HL-60 (cell line): Measurements from ENCODE around the gene CORIN.

Experiments used
- DNase-seq, 2 experiments: peaks; one replicate each; pipeline ENCODE4 v3.0.0-alpha.2; 2010 to 2020; ENCODE audit warnings: low read depth in 1 of 2, low spot score in 1 of 2
- H3K27ac ChIP-seq: fragments of 250-450 bp; sonication (Bioruptor Pico); replicated peaks from 2 replicates; pipeline ENCODE4 v1.5.1; 2020; ENCODE audit warnings: mild to moderate bottlenecking, moderate library complexity
- H3K27me3 ChIP-seq: fragments of 250-450 bp; sonication (Bioruptor Pico); 2 replicates; pipeline ENCODE4 v1.5.1; 2021; ENCODE audit warnings: mild to moderate bottlenecking, moderate library complexity; ENCODE audit not compliant: insufficient read depth, poor library complexity, severe bottlenecking
- H3K4me3 ChIP-seq: replicated peaks from 2 replicates; pipeline ENCODE4 v1.5.1; 2011; ENCODE audit warnings: mild to moderate bottlenecking, control low read depth, low read length; ENCODE audit not compliant: insufficient read depth
- GABPA ChIP-seq: IDR thresholded peaks from 2 replicates; pipeline ENCODE4 v1.6.1; 2012; ENCODE audit warnings: low read depth
- POLR2AphosphoS5 ChIP-seq: IDR thresholded peaks from 2 replicates; pipeline ENCODE4 v1.6.1; 2012; ENCODE audit warnings: low read depth
- SPI1 ChIP-seq: IDR thresholded peaks from 2 replicates; pipeline ENCODE4 v1.6.1; 2012; ENCODE audit warnings: low read depth, mild to moderate bottlenecking, borderline replicate concordance
- TF ChIP-seq, protein P1 (sequence below): IDR thresholded peaks from 2 replicates; pipeline ENCODE4 v1.6.1; 2012; ENCODE audit warnings: low read depth; ENCODE audit not compliant: insufficient replicate concordance
- TF ChIP-seq, protein P2 (sequence below): IDR thresholded peaks from one replicate; pipeline ENCODE4 v1.5.1; 2011; ENCODE audit warnings: low read length, control low read depth, inconsistent platforms; ENCODE audit not compliant: insufficient read depth

CORIN gene

DNA sequence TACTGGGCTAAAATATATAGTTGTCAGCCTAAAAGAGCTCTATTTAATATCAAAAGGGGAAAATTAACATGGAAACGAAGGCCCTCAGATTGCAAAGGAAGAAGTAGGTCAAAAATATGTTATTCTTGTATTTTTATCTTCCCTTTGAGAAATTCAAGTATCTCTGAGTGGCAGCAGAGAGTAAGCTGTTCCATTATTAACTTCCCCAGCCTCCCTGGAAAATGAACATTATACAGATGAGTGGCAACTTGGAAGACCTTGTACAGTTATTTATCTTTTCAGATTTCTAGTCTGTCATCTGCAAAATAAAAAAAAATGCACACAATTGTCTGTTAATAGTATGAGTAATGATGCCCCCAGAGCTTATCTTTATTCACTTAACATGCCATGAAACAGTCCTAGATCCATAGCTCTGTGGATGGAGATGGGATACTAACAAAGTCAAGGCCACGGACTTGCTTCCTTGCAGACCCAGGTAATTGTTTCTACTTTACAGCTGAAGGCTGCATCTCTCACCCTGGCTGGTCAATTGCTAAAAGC, 93.0 kb downstream of the CORIN start:
- H3K27me3 ChIP-seq: no peaks in the 10 kb centered on the region
- TF ChIP-seq, protein P1, sequence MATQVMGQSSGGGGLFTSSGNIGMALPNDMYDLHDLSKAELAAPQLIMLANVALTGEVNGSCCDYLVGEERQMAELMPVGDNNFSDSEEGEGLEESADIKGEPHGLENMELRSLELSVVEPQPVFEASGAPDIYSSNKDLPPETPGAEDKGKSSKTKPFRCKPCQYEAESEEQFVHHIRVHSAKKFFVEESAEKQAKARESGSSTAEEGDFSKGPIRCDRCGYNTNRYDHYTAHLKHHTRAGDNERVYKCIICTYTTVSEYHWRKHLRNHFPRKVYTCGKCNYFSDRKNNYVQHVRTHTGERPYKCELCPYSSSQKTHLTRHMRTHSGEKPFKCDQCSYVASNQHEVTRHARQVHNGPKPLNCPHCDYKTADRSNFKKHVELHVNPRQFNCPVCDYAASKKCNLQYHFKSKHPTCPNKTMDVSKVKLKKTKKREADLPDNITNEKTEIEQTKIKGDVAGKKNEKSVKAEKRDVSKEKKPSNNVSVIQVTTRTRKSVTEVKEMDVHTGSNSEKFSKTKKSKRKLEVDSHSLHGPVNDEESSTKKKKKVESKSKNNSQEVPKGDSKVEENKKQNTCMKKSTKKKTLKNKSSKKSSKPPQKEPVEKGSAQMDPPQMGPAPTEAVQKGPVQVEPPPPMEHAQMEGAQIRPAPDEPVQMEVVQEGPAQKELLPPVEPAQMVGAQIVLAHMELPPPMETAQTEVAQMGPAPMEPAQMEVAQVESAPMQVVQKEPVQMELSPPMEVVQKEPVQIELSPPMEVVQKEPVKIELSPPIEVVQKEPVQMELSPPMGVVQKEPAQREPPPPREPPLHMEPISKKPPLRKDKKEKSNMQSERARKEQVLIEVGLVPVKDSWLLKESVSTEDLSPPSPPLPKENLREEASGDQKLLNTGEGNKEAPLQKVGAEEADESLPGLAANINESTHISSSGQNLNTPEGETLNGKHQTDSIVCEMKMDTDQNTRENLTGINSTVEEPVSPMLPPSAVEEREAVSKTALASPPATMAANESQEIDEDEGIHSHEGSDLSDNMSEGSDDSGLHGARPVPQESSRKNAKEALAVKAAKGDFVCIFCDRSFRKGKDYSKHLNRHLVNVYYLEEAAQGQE: no peak
- TF ChIP-seq POLR2AphosphoS5: no peak
- TF ChIP-seq, protein P2, sequence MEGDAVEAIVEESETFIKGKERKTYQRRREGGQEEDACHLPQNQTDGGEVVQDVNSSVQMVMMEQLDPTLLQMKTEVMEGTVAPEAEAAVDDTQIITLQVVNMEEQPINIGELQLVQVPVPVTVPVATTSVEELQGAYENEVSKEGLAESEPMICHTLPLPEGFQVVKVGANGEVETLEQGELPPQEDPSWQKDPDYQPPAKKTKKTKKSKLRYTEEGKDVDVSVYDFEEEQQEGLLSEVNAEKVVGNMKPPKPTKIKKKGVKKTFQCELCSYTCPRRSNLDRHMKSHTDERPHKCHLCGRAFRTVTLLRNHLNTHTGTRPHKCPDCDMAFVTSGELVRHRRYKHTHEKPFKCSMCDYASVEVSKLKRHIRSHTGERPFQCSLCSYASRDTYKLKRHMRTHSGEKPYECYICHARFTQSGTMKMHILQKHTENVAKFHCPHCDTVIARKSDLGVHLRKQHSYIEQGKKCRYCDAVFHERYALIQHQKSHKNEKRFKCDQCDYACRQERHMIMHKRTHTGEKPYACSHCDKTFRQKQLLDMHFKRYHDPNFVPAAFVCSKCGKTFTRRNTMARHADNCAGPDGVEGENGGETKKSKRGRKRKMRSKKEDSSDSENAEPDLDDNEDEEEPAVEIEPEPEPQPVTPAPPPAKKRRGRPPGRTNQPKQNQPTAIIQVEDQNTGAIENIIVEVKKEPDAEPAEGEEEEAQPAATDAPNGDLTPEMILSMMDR: no peak
- TF ChIP-seq GABPA: no peak
- TF ChIP-seq SPI1: no peak
- DNase-seq: no peak

DNA sequence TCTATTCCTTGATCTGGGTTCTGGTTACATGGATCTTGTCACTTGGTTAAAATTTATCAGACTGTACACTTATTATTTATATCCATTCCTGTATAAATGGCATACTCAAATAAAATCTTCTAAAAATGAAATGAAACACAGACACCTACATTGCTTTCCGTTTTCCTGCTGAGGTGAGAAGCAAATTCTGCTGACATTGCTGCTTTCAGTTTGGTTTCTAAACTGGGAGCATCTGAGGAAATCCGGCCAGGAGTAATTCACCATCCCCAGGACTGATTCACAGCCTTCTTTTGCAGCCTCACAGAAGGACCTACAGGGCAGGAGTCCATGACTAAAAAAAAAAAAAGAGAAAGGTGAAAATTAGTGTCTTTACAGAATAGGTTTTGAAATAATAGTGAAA, 93.6 kb downstream of the CORIN start:
- Histone ChIP-seq H3K27ac (no peak overlapping the region), H3K27me3 (no peaks in the 10 kb centered on the region), H3K4me3 (no peak overlapping the region)
- DNase-seq: no peak
- TF ChIP-seq POLR2AphosphoS5 (no peak), GABPA (no peak), SPI1 (no peak)
- TF ChIP-seq, protein P1: no peak
- TF ChIP-seq, protein P2: no peak

More for the DNA sequence above, 93.0 kb downstream of the CORIN start:
- no peak overlapping the region for H3K4me3 ChIP-seq
- no peak overlapping the region for H3K27ac ChIP-seq

DNA sequence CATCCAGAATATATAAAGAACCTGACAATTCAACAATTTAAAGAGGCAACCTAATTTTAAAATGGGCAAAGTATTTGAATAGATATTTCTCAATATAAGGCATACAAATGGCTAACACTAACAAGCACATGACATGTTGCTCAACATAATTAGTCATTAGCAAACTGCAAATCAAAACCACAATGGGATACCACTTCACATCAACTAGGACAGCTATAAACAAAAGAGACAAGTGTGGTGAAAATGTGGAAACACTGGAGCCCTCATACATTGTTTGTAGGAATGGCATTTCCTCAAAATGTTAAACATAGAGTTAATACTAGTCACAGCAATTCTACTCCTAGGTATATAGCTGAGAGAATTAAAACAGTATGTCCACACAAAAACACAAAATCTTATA, 96.7 kb downstream of the CORIN start:
- no peak for TF ChIP-seq GABPA
- TF ChIP-seq, protein P2: no peak
- TF ChIP-seq, protein P1: no peak
- peak; percentile 75 for TF ChIP-seq SPI1
- TF ChIP-seq POLR2AphosphoS5: peak; percentile 24; the same call in 1 of the 2 replicates
- peak; percentile 72 to 85 for DNase-seq
- H3K27ac ChIP-seq: peak overlapping the region; percentile 62
- no peak overlapping the region for H3K4me3 ChIP-seq
- H3K27me3 ChIP-seq: no peaks in the 10 kb centered on the region
